DMS53 treated with DMSO at 0.1 percent for 48 hours (cell line): ENCODE data around the gene COA3.

Experiments
- DNase-seq: peaks from one replicate; lab custom pipeline; 2025; ENCODE audit not compliant: unreplicated experiment; lab: John Stamatoyannopoulos, UW

Gene COA3

GRCh38 chr17:42754782-42755181, 43.7 kb downstream of the COA3 start:
- DNase-seq, result peak; percentile 74

- no peak for DNase-seq
Measured at GRCh38 chr17:42751628-42752027, 46.9 kb downstream of the COA3 start.

- DNase-seq, result no peak
Measured at GRCh38 chr17:42750739-42751344, 47.7 kb downstream of the COA3 start.

GRCh38 chr17:42748908-42749798, 49.4 kb downstream of the COA3 start:
- no peak for DNase-seq

DNA sequence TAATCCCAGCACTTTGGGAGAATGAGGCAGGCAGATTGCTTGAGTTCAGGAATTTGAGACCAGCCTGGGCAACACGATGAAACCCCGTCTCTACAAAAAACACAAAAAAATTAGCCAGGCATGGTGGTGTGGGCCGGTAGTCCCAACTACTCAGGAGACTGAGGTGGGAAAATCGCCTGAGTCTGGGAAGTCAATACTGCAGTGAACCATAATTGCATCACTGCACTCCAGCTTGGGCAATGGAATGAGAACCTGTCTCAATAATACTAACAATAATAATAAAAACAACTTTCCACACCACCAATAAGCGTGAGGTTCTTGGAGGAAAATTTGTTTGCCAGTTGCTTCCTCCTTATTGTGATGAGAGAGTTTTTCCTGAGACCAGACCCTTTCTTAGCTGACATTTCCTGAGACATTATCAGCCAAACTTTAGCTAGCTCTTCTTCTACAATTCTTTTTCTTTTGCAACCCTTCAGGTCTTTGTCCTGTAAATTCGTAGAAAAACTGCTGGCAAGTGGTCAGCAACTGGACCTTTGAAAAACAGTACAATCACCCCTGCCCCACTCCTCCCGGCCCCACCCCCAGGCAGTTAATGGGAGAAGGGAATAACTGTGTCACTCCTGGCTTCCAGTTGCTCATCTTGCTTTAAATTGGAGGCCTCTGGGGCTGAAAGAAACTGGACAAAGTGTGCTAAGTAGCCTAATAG, 50.1 kb downstream of the COA3 start:
- DNase-seq, result no peak
